Hepatocyte (in vitro differentiated cells): ENCODE data around the gene WNT11. TPM values are rescaled to one million over a fixed set of nuclear protein-coding genes. Genes with fewer than 3 reads are reported as not detected.

Experiments
- DNase-seq: peaks from one replicate; pipeline ENCODE4 v3.0.0-alpha.2; 2016; ENCODE audit warnings: low spot score
- H2AFZ ChIP-seq: fragments of 200-600 bp; sonication (generic); 2 replicates; pipeline ENCODE4 v1.6.0; 2016; ENCODE audit warnings: antibody characterized with exemption, mild to moderate bottlenecking
- H3K27ac ChIP-seq: fragments of 200-600 bp; sonication (generic); 2 replicates; pipeline ENCODE4 v1.5.1; 2016; ENCODE audit warnings: mild to moderate bottlenecking
- H3K27me3 ChIP-seq: fragments of 200-600 bp; sonication (generic); 2 replicates; pipeline ENCODE4 v1.6.1; 2016
- H3K36me3 ChIP-seq: fragments of 200-600 bp; sonication (generic); replicated peaks from 2 replicates; pipeline ENCODE4 v1.5.1; 2016; ENCODE audit warnings: low read depth; ENCODE audit not compliant: insufficient read depth
- H3K4me1 ChIP-seq: fragments of 200-600 bp; sonication (generic); 2 replicates; pipeline ENCODE4 v1.5.1; 2016; ENCODE audit warnings: mild to moderate bottlenecking, moderate library complexity; ENCODE audit not compliant: insufficient read depth
- H3K4me2 ChIP-seq: fragments of 200-600 bp; sonication (generic); 2 replicates; pipeline ENCODE4 v1.6.0; 2016
- H3K4me3 ChIP-seq: fragments of 200-600 bp; sonication (generic); 2 replicates; pipeline ENCODE4 v1.5.1; 2016; ENCODE audit warnings: mild to moderate bottlenecking
- H3K79me2 ChIP-seq: fragments of 200-600 bp; sonication (generic); 2 replicates; pipeline ENCODE4 v1.6.0; 2017; ENCODE audit warnings: mild to moderate bottlenecking
- H3K9me2 ChIP-seq: fragments of 200-600 bp; sonication (generic); replicated peaks from 2 replicates; pipeline ENCODE4 v1.6.0; 2017; ENCODE audit warnings: mild to moderate bottlenecking; ENCODE audit not compliant: insufficient read depth
- H3K9me3 ChIP-seq: fragments of 200-600 bp; sonication (generic); 2 replicates; pipeline ENCODE4 v1.5.1; 2016; ENCODE audit warnings: low read depth, mild to moderate bottlenecking
- H4K20me1 ChIP-seq: fragments of 200-600 bp; sonication (generic); 2 replicates; pipeline ENCODE4 v1.6.0; 2016; ENCODE audit warnings: mild to moderate bottlenecking; ENCODE audit not compliant: insufficient read depth, poor library complexity, severe bottlenecking
- EZH2 ChIP-seq: fragments of 200-600 bp; sonication (generic); IDR thresholded peaks from 2 replicates; pipeline ENCODE4 v1.6.1; 2016; ENCODE audit warnings: antibody characterized with exemption, mild to moderate bottlenecking, borderline replicate concordance
- EZH2phosphoT487 ChIP-seq: fragments of 200-600 bp; sonication (generic); IDR thresholded peaks from one replicate; pipeline ENCODE4 v1.6.1; 2018; ENCODE audit warnings: antibody characterized with exemption, mild to moderate bottlenecking, low read depth, moderate library complexity; ENCODE audit not compliant: unreplicated experiment, severe bottlenecking
- WGBS: methylation state at CpG from one replicate; pipeline ENCODE4 v1.1.6; 2016; ENCODE audit warnings: low lambda C conversion rate; ENCODE audit errors: missing lambda C conversion rate; 5-methylcytosine and 5-hydroxymethylcytosine counted together
- polyA plus RNA-seq: library from polyadenylated mRNA; unstranded; fragments of >200 nt; fragmentation: Nextera tagmentation; extraction: Ambion mirVana; gene quantifications from 2 replicates; pipeline ENCODE4 v1.2.1, GENCODE V29; 2016
- total RNA-seq: library from RNA; depleted of rRNA; stranded (reverse); fragments of >200 nt; gene quantifications from 2 replicates; pipeline ENCODE4 v1.2.3, GENCODE V29; 2014
- TF ChIP-seq, protein P1 (sequence below): fragments of 200-600 bp; sonication (generic); IDR thresholded peaks from 2 replicates; pipeline ENCODE4 v1.5.1; 2016; ENCODE audit warnings: antibody characterized with exemption, mild to moderate bottlenecking; ENCODE audit not compliant: poor library complexity

Gene WNT11
- total and polyA plus RNA-seq, 2 experiments from 2014 or later: 16.4 to 19.1 TPM

DNA sequence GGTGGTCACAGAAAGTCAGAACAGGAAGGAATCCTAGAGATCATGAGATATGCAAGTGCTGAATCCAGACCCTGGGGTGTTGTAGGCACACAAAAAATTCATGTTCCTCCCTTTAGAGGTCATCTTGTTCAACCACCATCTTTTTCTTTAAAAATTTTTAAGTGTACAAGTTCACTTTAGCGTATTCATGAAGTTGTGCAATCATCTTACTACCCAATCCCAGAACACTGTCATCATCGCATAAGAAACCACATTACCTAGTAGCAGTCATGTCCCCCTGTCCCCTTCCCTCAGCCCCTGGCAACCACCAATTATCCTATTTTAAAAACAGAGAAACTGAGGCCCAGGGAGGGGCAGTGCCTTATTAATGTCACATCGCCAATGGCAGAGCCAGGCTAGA lies 20.3 kb upstream of the WNT11 start:
- H4K20me1 ChIP-seq: no peaks in the 10 kb centered on the region
- TF ChIP-seq EZH2phosphoT487 (no peak), EZH2 (no peak)
- TF ChIP-seq, protein P1, sequence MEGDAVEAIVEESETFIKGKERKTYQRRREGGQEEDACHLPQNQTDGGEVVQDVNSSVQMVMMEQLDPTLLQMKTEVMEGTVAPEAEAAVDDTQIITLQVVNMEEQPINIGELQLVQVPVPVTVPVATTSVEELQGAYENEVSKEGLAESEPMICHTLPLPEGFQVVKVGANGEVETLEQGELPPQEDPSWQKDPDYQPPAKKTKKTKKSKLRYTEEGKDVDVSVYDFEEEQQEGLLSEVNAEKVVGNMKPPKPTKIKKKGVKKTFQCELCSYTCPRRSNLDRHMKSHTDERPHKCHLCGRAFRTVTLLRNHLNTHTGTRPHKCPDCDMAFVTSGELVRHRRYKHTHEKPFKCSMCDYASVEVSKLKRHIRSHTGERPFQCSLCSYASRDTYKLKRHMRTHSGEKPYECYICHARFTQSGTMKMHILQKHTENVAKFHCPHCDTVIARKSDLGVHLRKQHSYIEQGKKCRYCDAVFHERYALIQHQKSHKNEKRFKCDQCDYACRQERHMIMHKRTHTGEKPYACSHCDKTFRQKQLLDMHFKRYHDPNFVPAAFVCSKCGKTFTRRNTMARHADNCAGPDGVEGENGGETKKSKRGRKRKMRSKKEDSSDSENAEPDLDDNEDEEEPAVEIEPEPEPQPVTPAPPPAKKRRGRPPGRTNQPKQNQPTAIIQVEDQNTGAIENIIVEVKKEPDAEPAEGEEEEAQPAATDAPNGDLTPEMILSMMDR: no peak
- 98% methylated on average over 3 of the region's 3 CpGs for WGBS
- H2AFZ ChIP-seq: no peak overlapping the region
- no peaks in the 10 kb centered on the region for H3K79me2 ChIP-seq
- H3K9me2 ChIP-seq: no peaks in the 10 kb centered on the region
- no peaks in the 10 kb centered on the region for H3K36me3 ChIP-seq
- H3K27me3 ChIP-seq: no peaks in the 10 kb centered on the region
- H3K9me3 ChIP-seq: no peaks in the 10 kb centered on the region
- no peak overlapping the region for H3K27ac ChIP-seq
- H3K4me3 ChIP-seq: no peak overlapping the region
- no peaks in the 10 kb centered on the region for H3K4me1 ChIP-seq
- H3K4me2 ChIP-seq: no peak overlapping the region
- DNase-seq: no peak

DNA sequence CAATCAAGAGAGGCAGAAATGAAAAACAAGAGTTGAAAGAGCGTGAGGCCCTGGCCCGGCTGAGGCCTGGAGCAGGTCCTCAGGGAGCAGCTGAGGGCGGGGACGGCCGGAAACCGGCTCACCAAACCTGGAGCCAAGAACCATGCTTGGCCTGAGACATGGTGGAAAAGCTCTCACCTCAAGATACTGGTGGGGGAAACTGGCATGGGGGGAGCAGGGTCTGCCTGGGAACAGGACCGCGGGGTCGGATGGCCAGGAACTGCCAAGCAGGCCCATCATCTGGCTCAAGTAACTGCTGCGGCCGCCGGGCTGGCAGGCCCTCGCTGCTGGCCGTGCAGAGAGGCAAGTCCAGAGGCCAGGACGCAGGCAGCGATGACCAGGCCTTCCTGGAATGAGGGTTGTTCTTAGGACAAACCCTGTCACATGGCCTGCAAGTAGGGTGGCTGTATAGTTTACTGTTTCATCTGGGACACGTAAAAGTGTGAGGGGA lies 18.9 kb upstream of the WNT11 start:
- H2AFZ ChIP-seq: no peak overlapping the region
- no peaks in the 10 kb centered on the region for H3K9me2 ChIP-seq
- no peak overlapping the region for H3K4me2 ChIP-seq
- H3K9me3 ChIP-seq: no peaks in the 10 kb centered on the region
- H3K27me3 ChIP-seq: no peaks in the 10 kb centered on the region
- WGBS: 91% methylated on average over 17 of the region's 17 CpGs
- H3K4me1 ChIP-seq: no peaks in the 10 kb centered on the region
- no peaks in the 10 kb centered on the region for H3K79me2 ChIP-seq
- no peaks in the 10 kb centered on the region for H4K20me1 ChIP-seq
- no peak overlapping the region for H3K4me3 ChIP-seq
- H3K36me3 ChIP-seq: no peaks in the 10 kb centered on the region
- TF ChIP-seq, protein P1: no peak
- TF ChIP-seq EZH2 (no peak), EZH2phosphoT487 (no peak)
- DNase-seq: no peak
- H3K27ac ChIP-seq: no peak overlapping the region

DNA sequence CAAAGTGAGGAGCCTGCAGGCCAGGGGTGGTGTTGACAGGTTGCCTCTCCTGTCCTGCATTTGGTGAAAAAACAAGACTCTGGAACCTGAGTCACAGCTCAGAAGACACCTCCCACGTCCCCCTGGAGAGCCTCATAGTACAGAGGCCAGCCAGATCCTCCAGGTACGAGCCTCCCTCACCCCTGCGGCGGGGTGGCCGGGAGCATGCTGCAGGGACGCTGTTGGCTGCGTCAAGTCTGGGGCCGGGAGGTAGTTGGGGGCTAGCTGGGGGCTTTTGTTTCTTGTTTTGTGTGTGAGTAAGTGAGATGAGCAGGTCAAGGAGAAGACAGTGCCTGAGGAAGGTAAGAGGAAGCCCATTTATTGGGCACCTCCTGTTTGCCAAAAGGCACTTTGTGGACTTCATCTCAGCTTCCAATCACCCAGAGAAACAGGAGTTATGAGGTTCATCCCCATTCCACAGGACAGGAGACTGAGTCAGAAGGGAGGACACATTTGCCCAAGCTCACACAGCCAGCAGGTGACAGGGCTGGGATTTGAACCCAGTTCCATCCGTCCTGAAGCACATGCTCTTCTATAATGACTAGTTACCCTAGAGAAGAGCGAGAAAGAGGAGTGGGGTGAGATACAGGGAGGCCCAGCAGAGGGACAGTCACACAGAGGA lies 18.3 kb upstream of the WNT11 start:
- H3K4me2 ChIP-seq: no peak overlapping the region
- H3K27ac ChIP-seq: no peak overlapping the region
- H3K36me3 ChIP-seq: no peaks in the 10 kb centered on the region
- WGBS: 83% methylated on average over 10 of the region's 10 CpGs
- no peak for TF ChIP-seq EZH2phosphoT487
- no peaks in the 10 kb centered on the region for H3K4me1 ChIP-seq
- H3K27me3 ChIP-seq: no peaks in the 10 kb centered on the region
- H3K9me3 ChIP-seq: no peaks in the 10 kb centered on the region
- no peak overlapping the region for H2AFZ ChIP-seq
- H3K4me3 ChIP-seq: no peak overlapping the region
- H4K20me1 ChIP-seq: no peaks in the 10 kb centered on the region
- no peak for DNase-seq
- no peaks in the 10 kb centered on the region for H3K79me2 ChIP-seq
- H3K9me2 ChIP-seq: no peaks in the 10 kb centered on the region

DNA sequence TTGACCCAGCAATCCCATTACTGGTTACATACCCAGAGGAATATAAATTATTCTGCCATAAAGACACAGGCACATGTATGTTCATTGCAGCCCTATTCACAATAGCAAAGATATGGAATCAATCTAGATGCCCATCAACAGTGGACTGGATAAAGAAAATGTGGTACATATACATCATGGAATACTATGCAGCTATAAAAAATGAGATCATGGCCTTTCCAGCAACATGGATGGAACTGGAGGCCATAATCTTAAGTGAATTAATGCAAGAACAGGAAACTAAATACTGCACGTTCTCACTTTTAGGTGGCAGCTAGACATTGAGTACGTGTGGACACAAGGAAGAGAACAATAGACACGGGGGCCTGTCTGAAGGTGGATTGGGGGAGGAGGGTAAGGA lies 15.1 kb upstream of the WNT11 start:
- Histone ChIP-seq H3K27me3 (no peaks in the 10 kb centered on the region), H2AFZ (no peak overlapping the region), H3K9me3 (no peaks in the 10 kb centered on the region), H3K36me3 (no peaks in the 10 kb centered on the region), H3K79me2 (no peaks in the 10 kb centered on the region), H3K27ac (no peak overlapping the region), H3K9me2 (no peaks in the 10 kb centered on the region), H3K4me3 (no peak overlapping the region), H4K20me1 (no peaks in the 10 kb centered on the region), H3K4me2 (no peak overlapping the region), H3K4me1 (no peaks in the 10 kb centered on the region)
- no peak for DNase-seq
- WGBS: 77% methylated on average over 3 of the region's 3 CpGs
- TF ChIP-seq, protein P1: no peak
- TF ChIP-seq EZH2 (no peak), EZH2phosphoT487 (no peak)
